ENCODE results near the gene ADAM23.

DNA sequence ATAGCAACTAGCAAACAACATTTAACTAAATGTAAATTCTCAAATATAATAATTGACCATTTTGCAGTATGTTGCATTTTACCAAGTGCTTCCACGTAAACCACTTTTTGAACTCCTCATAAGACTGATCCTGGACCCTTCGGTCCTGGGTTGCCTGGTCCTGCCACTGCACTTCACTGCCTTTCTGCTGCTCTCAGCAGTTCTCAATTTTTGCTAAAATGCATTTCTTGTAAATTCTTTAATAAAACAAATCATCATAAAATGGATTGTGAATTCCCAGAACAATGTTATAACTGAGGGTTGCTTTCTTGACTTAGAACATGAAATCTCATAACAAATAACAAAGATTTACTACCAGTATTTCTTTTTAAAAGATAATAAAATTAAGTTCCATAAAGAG, 12.9 kb upstream of the ADAM23 start:
- TF ChIP-seq, protein P1, sequence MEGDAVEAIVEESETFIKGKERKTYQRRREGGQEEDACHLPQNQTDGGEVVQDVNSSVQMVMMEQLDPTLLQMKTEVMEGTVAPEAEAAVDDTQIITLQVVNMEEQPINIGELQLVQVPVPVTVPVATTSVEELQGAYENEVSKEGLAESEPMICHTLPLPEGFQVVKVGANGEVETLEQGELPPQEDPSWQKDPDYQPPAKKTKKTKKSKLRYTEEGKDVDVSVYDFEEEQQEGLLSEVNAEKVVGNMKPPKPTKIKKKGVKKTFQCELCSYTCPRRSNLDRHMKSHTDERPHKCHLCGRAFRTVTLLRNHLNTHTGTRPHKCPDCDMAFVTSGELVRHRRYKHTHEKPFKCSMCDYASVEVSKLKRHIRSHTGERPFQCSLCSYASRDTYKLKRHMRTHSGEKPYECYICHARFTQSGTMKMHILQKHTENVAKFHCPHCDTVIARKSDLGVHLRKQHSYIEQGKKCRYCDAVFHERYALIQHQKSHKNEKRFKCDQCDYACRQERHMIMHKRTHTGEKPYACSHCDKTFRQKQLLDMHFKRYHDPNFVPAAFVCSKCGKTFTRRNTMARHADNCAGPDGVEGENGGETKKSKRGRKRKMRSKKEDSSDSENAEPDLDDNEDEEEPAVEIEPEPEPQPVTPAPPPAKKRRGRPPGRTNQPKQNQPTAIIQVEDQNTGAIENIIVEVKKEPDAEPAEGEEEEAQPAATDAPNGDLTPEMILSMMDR (IDR thresholded peaks at IDR 0.05; ENCODE audit: poor library complexity), result no peak
- TF ChIP-seq EZH2 (IDR thresholded peaks at IDR 0.05; ENCODE audit: borderline replicate concordance), result no peak
- no peak for TF ChIP-seq EZH2phosphoT487 (IDR thresholded peaks at IDR 0.05; ENCODE audit: low read depth, severe bottlenecking, unreplicated experiment)
